Heart left ventricle (tissue), 13 donors: ENCODE measurements around the gene HTR6.
A peak's percentile ranks its signal among the peaks of the same experiment; 100 is the strongest.

ENCODE experiments used
- CTCF ChIP-seq, 12 donors: fragments of 200-600 bp; sonication (generic) in 4 of 12; IDR thresholded peaks; one replicate each; pipeline versions ENCODE4 v1.5.0 to v1.8.0; 2018 to 2022; ENCODE audit warnings: antibody characterized with exemption in 12 of 12, mild to moderate bottlenecking in 5 of 12
- POLR2A ChIP-seq, 2 donors: fragments of 450-650 bp; IDR thresholded peaks; one replicate each; pipeline ENCODE4 v1.6.1; 2017; ENCODE audit warnings: antibody characterized with exemption in 2 of 2, mild to moderate bottlenecking in 2 of 2, moderate library complexity in 2 of 2
- donor health status: ischemic (EF 13 %, LVEDD 7.1; RV severe dilation, severe dysfunction).
- donor health status: DM: no; HTN: yes; CAD: no.
- donor health status: DM: no; HTN: no; CAD: no.
- donor health status: ischemic (EF 25% LVEDD 6.9; RV normal size, moderate dysfunction).
- donor health status: ischemic (EF 25% LVEDD 5.7; RV mildly dilated, moderate dysfunction).
- donor health status: ischemic (EF 35%, LVEDD 5.7; RV mildly dilated, moderate dysfunction).
- donor health status: nonischemic (EF 11% LVEDD 7.7; RV severe dilation, severe dysfunction).
- donor health status: DM: yes; HTN: yes; CAD: no.
- donor health status: PGD.
- donor health status: ischemic (EF 29% LVEDD 5.4; RV normal size, mild dysfunction).
- donor health status: nonischemic (EF 23%, LVEDD 6.1; RV moderate dilation, normal function).

GRCh38 chr1:19648689-19649088 is 16.0 kb upstream of the HTR6 start:
- TF ChIP-seq CTCF (IDR thresholded peaks at IDR 0.05) (peak in 9 of 12 donors; percentile 10 to 48 (median 35)), POLR2A (IDR thresholded peaks at IDR 0.05) (no peak)
